Naive thymus-derived CD4-positive, alpha-beta T cell (primary cell): ENCODE measurements around the gene ROBO1. TPM values are rescaled to one million over a fixed set of nuclear protein-coding genes. Genes with fewer than 3 reads are reported as not detected.
"Not testable (repeated sequence)": the region's sequence is repeated elsewhere in the genome, so short reads cannot be mapped to it uniquely, and the experiment has no call there.

Source experiments
- ATAC-seq: fragments of 150-1000 bp; cut with Tn5 transposase; 2 replicates; pipeline ENCODE4 v1.10.0; 2021; ENCODE audit warnings: mild to moderate bottlenecking, moderate library complexity
- CTCF ChIA-PET: fragments of 350-600 bp; sonication (Branson Sonifier 250); formaldehyde crosslinking; loops from one replicate; lab custom pipeline; 2021; ENCODE audit warnings: antibody characterized with exemption; lab: Charles Lee
- POLR2A ChIA-PET: fragments of 350-600 bp; sonication (Branson Sonifier 250); formaldehyde crosslinking; loops from one replicate; lab custom pipeline; 2021; ENCODE audit warnings: antibody characterized with exemption, inconsistent platforms; lab: Charles Lee
- DNase-seq, 9 donors: peaks; one replicate each; pipeline versions ENCODE4 v3.0.0 to v3.0.0-alpha.2; 2020 to 2022; ENCODE audit warnings: mixed read lengths in 1 of 9
- H3K27ac ChIP-seq: one replicate; pipeline ENCODE4 v1.7.0; 2013; ENCODE audit warnings: mild to moderate bottlenecking, low read depth, low read length, moderate library complexity
- H3K27me3 ChIP-seq, 2 donors: one replicate each; pipeline ENCODE4 v1.7.0; 2013; ENCODE audit warnings: low read length in 2 of 2, mild to moderate bottlenecking in 2 of 2, moderate library complexity in 2 of 2; ENCODE audit not compliant: control insufficient read depth in 2 of 2, insufficient read depth in 2 of 2
- H3K36me3 ChIP-seq, 3 experiments: 1 replicate in 2 of 3; 2 replicates in 1 of 3; pipeline ENCODE4 v1.7.0; 2013; ENCODE audit warnings: low read length in 3 of 3, mild to moderate bottlenecking in 3 of 3, moderate library complexity in 1 of 3; ENCODE audit not compliant: insufficient read depth in 3 of 3, control insufficient read depth in 2 of 3
- H3K4me1 ChIP-seq, 2 donors: one replicate each; pipeline ENCODE4 v1.7.0; 2013; ENCODE audit warnings: low read length in 2 of 2, mild to moderate bottlenecking in 2 of 2, moderate library complexity in 1 of 2; ENCODE audit not compliant: control insufficient read depth in 2 of 2, insufficient read depth in 2 of 2
- H3K4me3 ChIP-seq: 2 replicates; pipeline ENCODE4 v1.7.0; 2013; ENCODE audit warnings: mild to moderate bottlenecking, low read length
- H3K9me3 ChIP-seq, 3 experiments: 1 replicate in 2 of 3; 2 replicates in 1 of 3; pipeline ENCODE4 v1.7.0; 2013; ENCODE audit warnings: low read length in 3 of 3; ENCODE audit not compliant: control insufficient read depth in 2 of 3
- H3K27ac Mint-ChIP-seq, 9 donors: one replicate each; pipeline ENCODE4 v1.8.0; 2020 to 2022; ENCODE audit warnings: mixed read lengths in 9 of 9, mild to moderate bottlenecking in 8 of 9, moderate library complexity in 5 of 9, inconsistent platforms in 2 of 9
- H3K27me3 Mint-ChIP-seq, 5 donors: one replicate each; pipeline ENCODE4 v1.8.0; 2021 to 2022; ENCODE audit warnings: mixed read lengths in 5 of 5, mild to moderate bottlenecking in 1 of 5
- H3K36me3 Mint-ChIP-seq, 5 donors: one replicate each; pipeline ENCODE4 v1.8.0; 2020 to 2022; ENCODE audit warnings: mixed read lengths in 5 of 5, mild to moderate bottlenecking in 3 of 5, inconsistent platforms in 1 of 5
- H3K4me1 Mint-ChIP-seq, 7 donors: one replicate each; pipeline ENCODE4 v1.8.0; 2020 to 2022; ENCODE audit warnings: mixed read lengths in 7 of 7, mild to moderate bottlenecking in 3 of 7, inconsistent platforms in 1 of 7
- H3K4me3 Mint-ChIP-seq, 10 donors: one replicate each; pipeline ENCODE4 v1.8.0; 2020 to 2022; ENCODE audit warnings: mild to moderate bottlenecking in 10 of 10, mixed read lengths in 10 of 10, moderate library complexity in 6 of 10, inconsistent platforms in 2 of 10
- H3K9me3 Mint-ChIP-seq, 11 donors: one replicate each; pipeline ENCODE4 v1.8.0; 2020 to 2022; ENCODE audit warnings: mixed read lengths in 11 of 11, mild to moderate bottlenecking in 4 of 11, inconsistent platforms in 1 of 11, moderate library complexity in 1 of 11
- intact Hi-C, 2 donors: fragments of 100-400 bp; cut with micrococcal nuclease; formaldehyde crosslinking; loops; one replicate each; pipeline ENCODE4 v1.15.1; 2023
- polyA plus RNA-seq, 2 donors: library from polyadenylated mRNA; unstranded; fragments of 300-500 nt; fragmentation: Illumina TruSeq; gene quantifications; one replicate each; pipeline ENCODE4 v1.2.3, GENCODE V29; 2021
- total RNA-seq, 6 experiments: library from RNA in 5 of 6; stranded (reverse) in 5 of 6; gene quantifications; 1 replicate in 5 of 6; 2 replicates in 1 of 6; pipeline ENCODE4 v1.2.3 and lab custom pipeline; 2021 to 2026

ROBO1 gene
- total and polyA plus RNA-seq, 7 experiments from 2014 or later, result 0.08 to 0.59 (median 0.26) TPM; not detected in 2

- no peak for DNase-seq
- ChIA-PET CTCF (no interaction called here), POLR2A (no interaction called here)
- no peak for ATAC-seq
- no peak overlapping the region for H3K4me3 Mint-ChIP-seq
- H3K9me3 Mint-ChIP-seq, result peaks cover 0 to 10% (median 3%) of the 10 kb centered on the region in 11 donors
- no peak overlapping the region for H3K27ac Mint-ChIP-seq
- no peak overlapping the region for H3K27ac ChIP-seq
- no peaks in the 10 kb centered on the region for H3K9me3 ChIP-seq
- no peaks in the 10 kb centered on the region for H3K36me3 ChIP-seq
- H3K4me3 ChIP-seq, result no peak overlapping the region
- no peaks in the 10 kb centered on the region for H3K27me3 ChIP-seq
- H3K27me3 Mint-ChIP-seq, result no peaks in the 10 kb centered on the region
- H3K4me1 Mint-ChIP-seq, result no peaks in the 10 kb centered on the region
- intact Hi-C loops, result no loop called here
- H3K4me1 ChIP-seq, result no peaks in the 10 kb centered on the region
- no peaks in the 10 kb centered on the region for H3K36me3 Mint-ChIP-seq
Observed at GRCh38 chr3:79310016-79310415, 457.8 kb downstream of the ROBO1 start.

- ATAC-seq, result no peak
- Histone ChIP-seq H3K36me3 (no peaks in the 10 kb centered on the region), H3K4me1 (no peaks in the 10 kb centered on the region), H3K9me3 (no peaks in the 10 kb centered on the region), H3K27me3 (no peaks in the 10 kb centered on the region), H3K27ac (no peak overlapping the region), H3K4me3 (no peak overlapping the region)
- H3K27ac Mint-ChIP-seq, result no peak overlapping the region
- H3K36me3 Mint-ChIP-seq, result no peaks in the 10 kb centered on the region
- no peaks in the 10 kb centered on the region for H3K4me1 Mint-ChIP-seq
- H3K9me3 Mint-ChIP-seq, result peaks cover 0 to 9% (median 3%) of the 10 kb centered on the region in 11 donors
- no peak overlapping the region for H3K4me3 Mint-ChIP-seq
- ChIA-PET POLR2A (no interaction called here), CTCF (no interaction called here)
- H3K27me3 Mint-ChIP-seq, result no peaks in the 10 kb centered on the region
- intact Hi-C loops, result no loop called here
- no peak for DNase-seq
Observed at GRCh38 chr3:79306934-79307570, 460.7 kb downstream of the ROBO1 start.

DNA sequence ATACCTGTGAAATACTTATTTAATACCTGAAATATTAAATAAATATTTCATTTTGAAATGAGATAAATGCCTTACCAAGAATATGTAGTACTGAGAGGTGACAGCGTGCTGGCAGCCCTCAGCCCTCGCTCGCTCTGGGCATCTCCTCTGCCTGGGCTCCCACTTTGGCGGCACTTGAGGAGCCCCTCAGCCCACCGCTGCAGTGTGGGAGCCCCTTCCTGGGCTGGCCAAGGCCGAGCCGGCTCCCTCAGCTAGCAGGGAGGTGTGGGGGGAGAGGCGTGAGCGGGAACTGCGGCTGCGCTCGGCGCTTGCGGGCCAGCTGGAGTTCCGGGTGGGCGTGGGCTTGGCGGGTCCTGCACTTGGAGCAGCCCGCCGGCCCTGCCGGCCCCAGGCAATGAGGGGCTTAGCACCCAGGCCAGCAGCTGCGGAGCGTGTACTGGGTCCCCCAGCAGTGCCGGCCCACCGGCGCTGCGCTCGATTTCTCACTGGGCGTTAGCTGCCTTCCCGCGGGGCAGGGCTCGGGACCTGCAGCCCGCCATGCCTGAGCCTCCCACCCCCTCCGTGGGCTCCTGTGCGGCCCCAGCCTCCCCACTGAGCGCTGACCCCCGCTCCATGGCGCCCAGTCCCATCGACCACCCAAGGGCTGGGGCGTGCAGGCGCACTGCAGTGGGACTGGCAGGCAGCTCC lies 467.7 kb downstream of the ROBO1 start:
- H3K4me3 ChIP-seq, H3K36me3 ChIP-seq, H3K27me3 ChIP-seq, H3K27me3 Mint-ChIP-seq, DNase-seq, H3K27ac ChIP-seq, H3K27ac Mint-ChIP-seq, H3K4me1 Mint-ChIP-seq, CTCF ChIA-PET, H3K4me1 ChIP-seq, H3K36me3 Mint-ChIP-seq, H3K4me3 Mint-ChIP-seq, H3K9me3 ChIP-seq, POLR2A ChIA-PET, ATAC-seq, intact Hi-C loops: not testable (repeated sequence)
- peaks cover 0 to 17% (median 6%) of the 10 kb centered on the region in 11 donors for H3K9me3 Mint-ChIP-seq

- no peak for DNase-seq
- POLR2A ChIA-PET, result no interaction called here
- Mint-ChIP-seq H3K27ac (no peak overlapping the region), H3K27me3 (no peaks in the 10 kb centered on the region), H3K9me3 (peaks cover 0 to 25% (median 12%) of the 10 kb centered on the region in 11 donors), H3K36me3 (no peaks in the 10 kb centered on the region), H3K4me3 (no peak overlapping the region), H3K4me1 (no peaks in the 10 kb centered on the region)
- no peak for ATAC-seq
- no peaks in the 10 kb centered on the region for H3K36me3 ChIP-seq
- no peak overlapping the region for H3K4me3 ChIP-seq
- intact Hi-C loops, result no loop called here
- no peaks in the 10 kb centered on the region for H3K9me3 ChIP-seq
- H3K27ac ChIP-seq, result no peak overlapping the region
- no peaks in the 10 kb centered on the region for H3K27me3 ChIP-seq
- CTCF ChIA-PET, result no interaction called here
- H3K4me1 ChIP-seq, result no peaks in the 10 kb centered on the region
Observed at GRCh38 chr3:79297245-79297960, 470.4 kb downstream of the ROBO1 start.

DNA sequence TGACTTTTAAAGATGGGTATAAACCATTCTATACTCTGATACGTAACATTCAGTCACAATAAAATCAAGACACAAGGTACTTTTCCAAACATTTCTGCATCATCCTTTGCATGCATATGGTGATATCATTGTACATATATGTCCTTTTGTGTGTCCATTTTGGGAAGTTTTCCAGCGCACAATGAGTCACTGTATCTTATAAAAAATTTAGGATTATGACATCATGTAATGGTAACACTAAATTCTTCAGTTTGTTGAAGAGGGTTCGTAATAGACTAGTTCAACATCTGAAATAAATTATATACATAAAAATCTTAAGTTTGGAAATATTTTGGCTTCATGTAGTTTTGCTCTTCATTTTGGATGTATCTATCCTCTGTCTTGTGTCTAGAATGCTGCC lies 480.9 kb downstream of the ROBO1 start:
- POLR2A ChIA-PET, result no interaction called here
- Histone ChIP-seq H3K36me3 (no peaks in the 10 kb centered on the region), H3K27me3 (no peaks in the 10 kb centered on the region), H3K9me3 (no peaks in the 10 kb centered on the region), H3K4me1 (no peaks in the 10 kb centered on the region), H3K27ac (no peak overlapping the region), H3K4me3 (no peak overlapping the region)
- DNase-seq (no peak), ATAC-seq (no peak)
- CTCF ChIA-PET, result no interaction called here
- Mint-ChIP-seq H3K4me3 (no peak overlapping the region), H3K4me1 (no peaks in the 10 kb centered on the region), H3K27ac (no peak overlapping the region), H3K9me3 (peaks cover 0 to 32% (median 4%) of the 10 kb centered on the region in 11 donors), H3K36me3 (no peaks in the 10 kb centered on the region), H3K27me3 (no peaks in the 10 kb centered on the region)
- intact Hi-C loops, result no loop called here

- H3K36me3 ChIP-seq, result no peaks in the 10 kb centered on the region
- Mint-ChIP-seq H3K4me1 (no peaks in the 10 kb centered on the region), H3K27me3 (no peaks in the 10 kb centered on the region), H3K9me3 (peaks cover 0 to 27% (median 4%) of the 10 kb centered on the region in 11 donors), H3K27ac (no peak overlapping the region), H3K36me3 (no peaks in the 10 kb centered on the region), H3K4me3 (no peak overlapping the region)
- ATAC-seq, result no peak
- ChIA-PET POLR2A (no interaction called here), CTCF (no interaction called here)
- H3K4me3 ChIP-seq, result no peak overlapping the region
- no peaks in the 10 kb centered on the region for H3K9me3 ChIP-seq
- H3K27me3 ChIP-seq, result no peaks in the 10 kb centered on the region
- no peak overlapping the region for H3K27ac ChIP-seq
- no peaks in the 10 kb centered on the region for H3K4me1 ChIP-seq
- intact Hi-C loops, result no loop called here
- no peak for DNase-seq
Observed at GRCh38 chr3:79285871-79286270, 481.9 kb downstream of the ROBO1 start.
